DMS79 (cell line): Measurements from ENCODE around the gene SPPL2B.
"Not testable (repeated sequence)": the region's sequence is repeated elsewhere in the genome, so short reads cannot be mapped to it uniquely, and the experiment has no call there.

Experiments
- DNase-seq: peaks from one replicate; lab custom pipeline; 2025; lab: John Stamatoyannopoulos, UW

The SPPL2B gene

GRCh38 chr19:2338055-2338615 lies 9.7 kb downstream of the SPPL2B start:
- no peak for DNase-seq

GRCh38 chr19:2338751-2339643 lies 10.5 kb downstream of the SPPL2B start:
- no peak for DNase-seq

GRCh38 chr19:2339644-2340310 lies 11.3 kb downstream of the SPPL2B start:
- DNase-seq: no peak

GRCh38 chr19:2340496-2341243 lies 12.2 kb downstream of the SPPL2B start:
- no peak for DNase-seq

- no peak for DNase-seq
Measured at GRCh38 chr19:2341244-2341751, 12.8 kb downstream of the SPPL2B start.

- DNase-seq: no peak
Measured at GRCh38 chr19:2341982-2342381, 13.5 kb downstream of the SPPL2B start.

- no peak for DNase-seq
Measured at GRCh38 chr19:2342656-2343288, 14.3 kb downstream of the SPPL2B start.

- no peak for DNase-seq
Measured at GRCh38 chr19:2343289-2343982, 15.0 kb downstream of the SPPL2B start.

- DNase-seq: no peak
Measured at GRCh38 chr19:2344381-2344870, 15.9 kb downstream of the SPPL2B start.

- DNase-seq: no peak
Measured at GRCh38 chr19:2345076-2345475, 16.6 kb downstream of the SPPL2B start.

GRCh38 chr19:2345794-2346663 lies 17.5 kb downstream of the SPPL2B start:
- DNase-seq: peak; percentile 37

- DNase-seq: not testable (repeated sequence)
Measured at GRCh38 chr19:2349818-2350217, 21.3 kb downstream of the SPPL2B start.

GRCh38 chr19:2350656-2351055 lies 22.2 kb downstream of the SPPL2B start:
- no peak for DNase-seq

GRCh38 chr19:2351591-2351990 lies 23.1 kb downstream of the SPPL2B start:
- no peak for DNase-seq

- DNase-seq: no peak
Measured at GRCh38 chr19:2352121-2352520, 23.6 kb downstream of the SPPL2B start.

GRCh38 chr19:2353159-2353886 lies 24.8 kb downstream of the SPPL2B start:
- no peak for DNase-seq

- no peak for DNase-seq
Measured at GRCh38 chr19:2353887-2354592, 25.6 kb downstream of the SPPL2B start.

GRCh38 chr19:2354670-2355069 lies 26.2 kb downstream of the SPPL2B start:
- no peak for DNase-seq
